PC-3 (cell line): ENCODE results near the gene XK. TPM values are rescaled to one million over a fixed set of nuclear protein-coding genes. Genes with fewer than 3 reads are reported as not detected.

ENCODE experiments used
- ATAC-seq: fragments of 200-7000 bp; cut with Tn5 transposase; 2 replicates; pipeline ENCODE4 v1.9.1; 2020; ENCODE audit warnings: mild to moderate bottlenecking, moderate library complexity
- BruUV-seq: library from RNA; stranded (reverse); fragments of 400-500 nt; replicated peaks from 2 replicates; lab custom pipeline; 2021; lab: Mats Ljungman, UMichigan
- CTCF ChIA-PET: fragments of 300-600 bp; sonication (Branson Sonifier 250); formaldehyde crosslinking; loops from one replicate; lab custom pipeline; 2022; ENCODE audit warnings: antibody characterized with exemption; lab: Charles Lee
- POLR2A ChIA-PET: fragments of 300-600 bp; sonication (Branson Sonifier 250); formaldehyde crosslinking; loops from one replicate; lab custom pipeline; 2022; ENCODE audit warnings: antibody characterized with exemption; ENCODE audit not compliant: unreplicated experiment; lab: Charles Lee
- DNase-seq: peaks from one replicate; pipeline ENCODE4 v3.0.0-alpha.2; 2015
- H2AFZ ChIP-seq: fragments of 300-600 bp; sonication (generic); 2 replicates; pipeline ENCODE4 v1.6.0; 2016; ENCODE audit warnings: antibody characterized with exemption, low read length
- H3F3A ChIP-seq: fragments of 300-600 bp; sonication (generic); one replicate; pipeline ENCODE4 v1.6.0; 2017; ENCODE audit warnings: antibody characterized with exemption, low read length, control low read depth, mild to moderate bottlenecking; ENCODE audit not compliant: unreplicated experiment
- H3K27ac ChIP-seq: fragments of 300-600 bp; sonication (generic); 2 replicates; pipeline ENCODE4 v1.5.1; 2016; ENCODE audit warnings: mild to moderate bottlenecking, low read length
- H3K27me3 ChIP-seq: fragments of 300-600 bp; sonication (generic); 2 replicates; pipeline ENCODE4 v1.6.1; 2016; ENCODE audit warnings: low read length, mixed read lengths
- H3K36me3 ChIP-seq: fragments of 300-600 bp; sonication (generic); 2 replicates; pipeline ENCODE4 v1.6.1; 2016; ENCODE audit warnings: low read depth, mixed run types, low read length, mixed read lengths
- H3K4me1 ChIP-seq: fragments of 300-600 bp; sonication (generic); 2 replicates; pipeline ENCODE4 v1.5.1; 2016; ENCODE audit warnings: low read length; ENCODE audit not compliant: insufficient read depth
- H3K4me2 ChIP-seq: fragments of 300-600 bp; sonication (generic); 2 replicates; pipeline ENCODE4 v1.6.0; 2016; ENCODE audit warnings: low read length
- H3K4me3 ChIP-seq: fragments of 300-600 bp; sonication (generic); 2 replicates; pipeline ENCODE4 v1.5.1; 2016; ENCODE audit warnings: mild to moderate bottlenecking, low read length, mixed read lengths
- H3K79me2 ChIP-seq: fragments of 300-600 bp; sonication (generic); 2 replicates; pipeline ENCODE4 v1.6.1; 2017; ENCODE audit warnings: low read length, mixed read lengths
- H3K9ac ChIP-seq: fragments of 300-600 bp; sonication (generic); 2 replicates; pipeline ENCODE4 v1.6.0; 2016; ENCODE audit warnings: mild to moderate bottlenecking, low read length
- H3K9me2 ChIP-seq: fragments of 300-600 bp; sonication (generic); replicated peaks from 2 replicates; pipeline ENCODE4 v1.6.1; 2016; ENCODE audit warnings: mixed run types, low read length, mixed read lengths
- H3K9me3 ChIP-seq: fragments of 300-600 bp; sonication (generic); 2 replicates; pipeline ENCODE4 v1.6.1; 2016; ENCODE audit warnings: low read length, mixed read lengths
- H4K20me1 ChIP-seq: fragments of 300-600 bp; sonication (generic); 2 replicates; pipeline ENCODE4 v1.6.1; 2016; ENCODE audit warnings: low read length, mixed read lengths
- EZH2 ChIP-seq: fragments of 300-600 bp; sonication (generic); IDR thresholded peaks from one replicate; pipeline ENCODE4 v1.6.1; 2017; ENCODE audit warnings: antibody characterized with exemption, mild to moderate bottlenecking, low read length; ENCODE audit not compliant: unreplicated experiment
- EZH2phosphoT487 ChIP-seq: fragments of 300-600 bp; sonication (generic); IDR thresholded peaks from 2 replicates; pipeline ENCODE4 v1.6.1; 2018; ENCODE audit warnings: mild to moderate bottlenecking, antibody characterized with exemption, low read length, borderline replicate concordance
- intact Hi-C: fragments of 100-400 bp; cut with micrococcal nuclease; formaldehyde crosslinking; loops from 2 replicates; pipeline ENCODE4 v1.9.0; 2023
- total RNA-seq: library from RNA; depleted of rRNA; stranded (reverse); fragments of >200 nt; gene quantifications from 2 replicates; pipeline ENCODE4 v1.2.3, GENCODE V29; 2014; rRNA removed
- TF ChIP-seq, protein P1 (sequence below): fragments of 300-600 bp; sonication (generic); conservative IDR thresholded peaks from 2 replicates; pipeline ENCODE4 v1.5.1; 2017; ENCODE audit warnings: antibody characterized with exemption, low read depth, mild to moderate bottlenecking, low read length

Gene XK
- total RNA-seq, 1 experiment from 2014 or later, result 8.0 TPM

DNA sequence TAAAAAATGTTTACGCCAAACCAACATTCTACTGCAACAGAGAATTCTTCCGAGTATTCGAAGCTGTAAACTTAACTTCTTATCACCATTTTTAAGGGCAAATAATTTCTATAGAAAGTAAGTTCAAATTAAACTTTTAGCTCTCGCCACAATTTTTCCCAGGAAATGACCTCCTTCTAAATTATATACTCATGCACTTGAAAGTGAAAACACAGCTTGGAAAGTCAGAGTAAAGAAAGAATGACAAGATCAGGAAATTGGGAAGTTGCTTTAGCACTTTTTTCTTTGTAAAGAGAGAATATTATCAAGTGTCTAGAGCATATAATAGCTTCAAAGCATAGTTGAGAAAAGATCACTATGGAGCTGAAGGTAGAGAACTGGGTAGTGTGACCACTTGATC lies 95.5 kb downstream of the XK start:
- ATAC-seq, result no peak
- no TSS peak for BruUV-seq
- CTCF ChIA-PET, result no interaction called here

More for the DNA sequence above, 95.5 kb downstream of the XK start:
- no peaks in the 10 kb centered on the region for H3K9me3 ChIP-seq
- H3K79me2 ChIP-seq, result no peaks in the 10 kb centered on the region
- no peaks in the 10 kb centered on the region for H3K27me3 ChIP-seq
- no peak overlapping the region for H3K4me2 ChIP-seq
- no peaks in the 10 kb centered on the region for H3K4me1 ChIP-seq
- DNase-seq, result no peak
- TF ChIP-seq, protein P1, sequence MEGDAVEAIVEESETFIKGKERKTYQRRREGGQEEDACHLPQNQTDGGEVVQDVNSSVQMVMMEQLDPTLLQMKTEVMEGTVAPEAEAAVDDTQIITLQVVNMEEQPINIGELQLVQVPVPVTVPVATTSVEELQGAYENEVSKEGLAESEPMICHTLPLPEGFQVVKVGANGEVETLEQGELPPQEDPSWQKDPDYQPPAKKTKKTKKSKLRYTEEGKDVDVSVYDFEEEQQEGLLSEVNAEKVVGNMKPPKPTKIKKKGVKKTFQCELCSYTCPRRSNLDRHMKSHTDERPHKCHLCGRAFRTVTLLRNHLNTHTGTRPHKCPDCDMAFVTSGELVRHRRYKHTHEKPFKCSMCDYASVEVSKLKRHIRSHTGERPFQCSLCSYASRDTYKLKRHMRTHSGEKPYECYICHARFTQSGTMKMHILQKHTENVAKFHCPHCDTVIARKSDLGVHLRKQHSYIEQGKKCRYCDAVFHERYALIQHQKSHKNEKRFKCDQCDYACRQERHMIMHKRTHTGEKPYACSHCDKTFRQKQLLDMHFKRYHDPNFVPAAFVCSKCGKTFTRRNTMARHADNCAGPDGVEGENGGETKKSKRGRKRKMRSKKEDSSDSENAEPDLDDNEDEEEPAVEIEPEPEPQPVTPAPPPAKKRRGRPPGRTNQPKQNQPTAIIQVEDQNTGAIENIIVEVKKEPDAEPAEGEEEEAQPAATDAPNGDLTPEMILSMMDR, result no peak
- no peak for TF ChIP-seq EZH2
- TF ChIP-seq EZH2phosphoT487, result no peak
- no peaks in the 10 kb centered on the region for H3K9me2 ChIP-seq
- no peaks in the 10 kb centered on the region for H4K20me1 ChIP-seq
- H2AFZ ChIP-seq, result no peak overlapping the region
- H3K9ac ChIP-seq, result no peak overlapping the region
- intact Hi-C loops, result no loop called here
- H3F3A ChIP-seq, result no peaks in the 10 kb centered on the region
- POLR2A ChIA-PET, result interaction anchor here (1.0 kb wide), 1 partner anchor 1369 kb away, joined by 5 read pairs; no protein-coding TSS in a partner anchor
- H3K27ac ChIP-seq, result no peak overlapping the region
- no peak overlapping the region for H3K4me3 ChIP-seq
- no peaks in the 10 kb centered on the region for H3K36me3 ChIP-seq

Other genes starting within 250 kb of the XK start
- gene LANCL3, start 114.1 kb upstream of the XK start, total RNA-seq, result 0.26 and 0.52 TPM in 2 replicates
- 0.40 and 0.46 TPM in 2 replicates for gene CYBB, start 94.3 kb downstream of the XK start, total RNA-seq
- gene DYNLT3, start 161.8 kb downstream of the XK start, total RNA-seq, result 29.6 and 44.0 TPM in 2 replicates